ENCODE measurements around the gene SUCLG1. TPM values are rescaled to one million over a fixed set of nuclear protein-coding genes. Genes with fewer than 3 reads are reported as not detected.
"Not testable (repeated sequence)": the region's sequence is repeated elsewhere in the genome, so short reads cannot be mapped to it uniquely, and the experiment has no call there.

The SUCLG1 gene
- total RNA-seq, 2 experiments from 2014 or later = 75.3 to 80.7 TPM

DNA sequence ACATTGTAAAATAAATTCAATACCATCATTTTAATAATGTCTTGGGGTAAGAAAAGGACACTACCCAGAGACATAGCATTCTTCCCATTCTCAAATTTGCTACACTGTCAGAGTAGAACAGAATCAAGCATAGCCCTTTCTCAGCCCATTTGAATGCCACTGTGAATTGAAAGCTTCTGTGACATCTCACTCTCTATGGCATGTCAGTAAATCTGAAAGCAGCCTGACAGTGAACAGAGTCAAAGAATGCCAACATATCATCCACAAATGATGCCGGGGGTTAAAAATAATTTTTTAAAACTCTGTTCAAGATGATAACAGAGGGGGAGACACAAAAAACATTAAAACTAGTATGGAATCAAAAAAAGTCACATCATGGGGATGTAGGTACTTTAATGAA is 17.6 kb downstream of the SUCLG1 start:
- Mint-ChIP-seq H3K4me1 (ENCODE audit: low read depth) (peaks cover 9% of the 10 kb centered on the region), H3K36me3 (ENCODE audit: low read depth) (peaks cover 36% of the 10 kb centered on the region), H3K9me3 (no peaks in the 10 kb centered on the region), H3K27me3 (ENCODE audit: low read depth) (no peaks in the 10 kb centered on the region), H3K27ac (no peak overlapping the region), H3K4me3 (no peak overlapping the region)
- DNase-seq = no peak
- intact Hi-C loops (cut with micrococcal nuclease) = no loop called here
- CTCF ChIA-PET = no interaction called here

DNA sequence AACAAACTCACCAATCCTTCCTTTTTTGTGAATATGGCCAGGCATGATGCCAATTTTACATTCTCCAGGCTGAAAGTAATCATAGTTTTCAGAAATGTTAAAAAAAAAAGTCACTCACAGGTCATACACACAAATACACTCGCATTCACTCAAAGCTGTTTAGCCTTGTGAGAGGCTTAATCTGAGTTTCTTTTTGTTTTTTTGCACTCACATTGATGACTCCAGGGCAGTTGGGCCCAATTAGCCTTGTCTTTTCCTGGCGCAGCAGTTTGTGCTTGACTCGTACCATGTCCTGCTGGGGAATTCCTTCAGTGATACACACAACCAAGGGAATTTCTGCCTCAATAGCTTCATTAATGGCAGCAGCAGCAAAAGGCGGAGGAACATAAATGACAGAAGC is 18.0 kb downstream of the SUCLG1 start:
- intact Hi-C loops (cut with micrococcal nuclease) = no loop called here
- peaks cover 9% of the 10 kb centered on the region for H3K4me1 Mint-ChIP-seq (ENCODE audit: low read depth)
- DNase-seq = no peak
- no peaks in the 10 kb centered on the region for H3K9me3 Mint-ChIP-seq
- H3K4me3 Mint-ChIP-seq = no peak overlapping the region
- H3K27ac Mint-ChIP-seq = no peak overlapping the region
- H3K36me3 Mint-ChIP-seq (ENCODE audit: low read depth) = peaks cover 36% of the 10 kb centered on the region
- CTCF ChIA-PET = no interaction called here
- H3K27me3 Mint-ChIP-seq (ENCODE audit: low read depth) = no peaks in the 10 kb centered on the region

DNA sequence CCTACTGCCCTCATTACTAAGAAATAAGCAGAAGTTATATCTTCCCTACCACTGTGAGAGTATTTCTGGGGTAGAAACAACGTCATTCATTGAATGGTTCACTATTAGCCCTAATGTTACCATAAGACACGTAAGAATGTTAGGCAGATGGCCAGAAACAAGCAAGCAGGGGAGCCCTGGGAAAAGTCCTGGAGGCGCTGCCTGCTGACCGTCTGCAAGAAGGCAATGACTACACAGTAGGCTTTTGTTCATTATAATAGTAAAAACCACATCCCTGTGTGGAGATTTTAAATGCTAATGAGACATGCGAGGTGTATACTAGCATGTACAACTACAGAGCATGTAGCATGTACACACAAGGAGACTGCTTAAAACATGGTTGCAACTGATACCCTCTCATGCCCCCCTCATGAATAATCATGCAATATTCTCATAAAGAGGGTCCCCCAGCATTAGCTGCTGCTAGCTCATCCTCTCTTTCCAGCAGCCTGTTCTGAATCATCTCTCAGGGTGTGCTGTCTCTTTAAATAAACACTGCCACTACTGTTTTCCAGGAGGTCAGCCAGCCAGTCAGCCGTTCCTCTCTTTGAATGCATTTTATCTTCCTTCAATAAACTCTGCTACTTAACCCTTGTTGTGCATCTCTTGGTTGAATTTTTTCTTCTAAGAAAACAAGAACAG is 23.6 kb downstream of the SUCLG1 start:
- Mint-ChIP-seq H3K4me3 (no peak overlapping the region), H3K4me1 (ENCODE audit: low read depth) (no peaks in the 10 kb centered on the region), H3K27ac (no peak overlapping the region), H3K36me3 (ENCODE audit: low read depth) (peaks cover 25% of the 10 kb centered on the region), H3K9me3 (no peaks in the 10 kb centered on the region), H3K27me3 (ENCODE audit: low read depth) (no peaks in the 10 kb centered on the region)
- DNase-seq = no peak
- intact Hi-C loops (cut with micrococcal nuclease) = no loop called here
- CTCF ChIA-PET = no interaction called here

DNA sequence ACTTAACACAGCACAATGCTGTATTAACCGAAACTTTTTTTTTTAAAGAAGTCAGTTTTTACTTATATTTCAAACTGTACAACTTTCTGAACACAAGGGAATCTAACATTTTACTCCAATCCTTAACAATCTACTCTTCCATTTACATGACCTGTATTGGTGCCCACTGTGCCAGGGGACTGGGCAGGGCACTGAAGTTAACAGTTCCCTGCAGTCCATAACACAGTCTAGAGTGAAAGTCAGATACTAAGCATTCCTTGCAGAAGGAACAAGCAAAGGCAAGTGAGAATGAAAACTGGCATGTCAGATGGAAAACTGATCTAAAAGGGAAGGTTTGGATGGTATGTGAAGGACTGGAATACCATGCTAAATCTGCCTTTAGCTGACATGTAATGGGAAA is 29.8 kb downstream of the SUCLG1 start:
- peaks cover 28% of the 10 kb centered on the region for H3K36me3 Mint-ChIP-seq (ENCODE audit: low read depth)
- H3K27me3 Mint-ChIP-seq (ENCODE audit: low read depth) = no peaks in the 10 kb centered on the region
- no peak overlapping the region for H3K4me3 Mint-ChIP-seq
- H3K27ac Mint-ChIP-seq = no peak overlapping the region
- no peaks in the 10 kb centered on the region for H3K4me1 Mint-ChIP-seq (ENCODE audit: low read depth)
- CTCF ChIA-PET = no interaction called here
- no peak for DNase-seq
- no peaks in the 10 kb centered on the region for H3K9me3 Mint-ChIP-seq
- intact Hi-C loops (cut with micrococcal nuclease) = loop anchor here (10.0 kb wide), 1 partner anchor 405 kb away; no protein-coding TSS in a partner anchor

DNA sequence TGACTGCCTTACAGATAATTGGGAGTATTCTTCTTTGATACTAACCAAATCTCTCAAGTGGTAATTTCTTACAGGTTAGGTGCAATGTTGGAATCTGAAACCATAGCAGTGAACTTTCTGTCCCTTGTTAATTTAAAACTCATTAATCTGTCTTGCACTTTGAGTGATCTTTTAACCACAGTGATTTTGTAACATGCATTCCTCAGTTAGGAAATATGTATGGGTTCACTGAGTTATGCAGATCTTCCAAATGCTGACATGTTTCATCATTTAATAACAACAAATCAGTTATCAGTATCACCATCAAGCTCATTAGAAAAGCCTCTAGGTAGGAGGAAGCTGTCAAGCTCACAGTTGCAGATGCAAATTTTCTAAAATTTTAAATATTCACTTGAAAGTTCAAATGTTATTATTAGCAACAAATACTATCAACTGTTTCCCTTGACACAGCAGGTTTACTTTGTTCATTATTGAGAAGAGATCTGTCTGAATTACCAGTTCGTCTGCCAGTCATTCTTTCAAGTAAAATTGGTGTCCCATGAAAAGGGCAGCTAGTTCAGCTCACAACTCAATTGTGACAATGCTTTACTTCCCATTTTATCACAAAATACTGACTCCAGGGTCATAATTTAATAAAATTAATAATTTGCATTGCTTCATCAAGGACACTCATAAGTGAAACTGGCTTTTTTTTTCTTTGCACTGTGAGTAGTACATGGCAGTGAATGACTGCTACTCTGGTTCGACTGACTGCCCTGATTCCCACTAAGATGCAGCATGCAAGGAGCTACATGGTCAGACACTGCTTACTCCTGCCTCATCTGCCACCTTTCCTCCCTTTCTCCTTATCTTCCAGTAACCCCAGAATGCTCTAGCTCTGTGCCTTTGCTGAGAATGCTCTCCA is 31.6 kb downstream of the SUCLG1 start:
- no peaks in the 10 kb centered on the region for H3K27me3 Mint-ChIP-seq (ENCODE audit: low read depth)
- no peak for DNase-seq
- peaks cover 31% of the 10 kb centered on the region for H3K36me3 Mint-ChIP-seq (ENCODE audit: low read depth)
- H3K27ac Mint-ChIP-seq = no peak overlapping the region
- no peaks in the 10 kb centered on the region for H3K9me3 Mint-ChIP-seq
- intact Hi-C loops (cut with micrococcal nuclease) = loop anchor here (10.0 kb wide), 1 partner anchor 403 kb away; no protein-coding TSS in a partner anchor
- no peak overlapping the region for H3K4me3 Mint-ChIP-seq
- H3K4me1 Mint-ChIP-seq (ENCODE audit: low read depth) = no peaks in the 10 kb centered on the region
- CTCF ChIA-PET = interaction anchor here (0.7 kb wide), 1 partner anchor 304 kb away, joined by 3 read pairs; no protein-coding TSS in a partner anchor

DNA sequence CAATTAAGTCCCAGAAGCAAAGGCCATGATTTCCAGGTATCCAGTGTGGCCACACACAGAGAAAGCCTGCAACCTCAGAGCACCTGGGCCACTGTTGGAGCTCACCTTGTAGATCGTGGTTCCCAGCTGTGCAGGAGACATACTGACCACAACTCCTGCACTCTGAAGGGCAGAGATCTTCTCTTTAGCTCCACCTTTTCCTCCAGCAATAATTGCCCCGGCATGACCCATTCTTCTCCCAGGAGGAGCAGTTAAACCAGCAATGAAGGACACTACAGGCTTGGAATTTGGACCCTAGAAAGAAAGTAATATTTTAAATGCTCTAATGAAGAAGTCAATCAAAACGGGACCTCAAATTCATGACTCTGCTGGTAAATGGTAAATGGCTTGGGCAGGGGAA is 33.8 kb downstream of the SUCLG1 start:
- CTCF ChIA-PET = no interaction called here
- no peak for DNase-seq
- Mint-ChIP-seq H3K4me1 (ENCODE audit: low read depth) (no peaks in the 10 kb centered on the region), H3K9me3 (no peaks in the 10 kb centered on the region), H3K27ac (no peak overlapping the region), H3K4me3 (no peak overlapping the region), H3K36me3 (ENCODE audit: low read depth) (peaks cover 25% of the 10 kb centered on the region), H3K27me3 (ENCODE audit: low read depth) (no peaks in the 10 kb centered on the region)
- intact Hi-C loops (cut with micrococcal nuclease) = loop anchor here (10.0 kb wide), 1 partner anchor 401 kb away; no protein-coding TSS in a partner anchor

DNA sequence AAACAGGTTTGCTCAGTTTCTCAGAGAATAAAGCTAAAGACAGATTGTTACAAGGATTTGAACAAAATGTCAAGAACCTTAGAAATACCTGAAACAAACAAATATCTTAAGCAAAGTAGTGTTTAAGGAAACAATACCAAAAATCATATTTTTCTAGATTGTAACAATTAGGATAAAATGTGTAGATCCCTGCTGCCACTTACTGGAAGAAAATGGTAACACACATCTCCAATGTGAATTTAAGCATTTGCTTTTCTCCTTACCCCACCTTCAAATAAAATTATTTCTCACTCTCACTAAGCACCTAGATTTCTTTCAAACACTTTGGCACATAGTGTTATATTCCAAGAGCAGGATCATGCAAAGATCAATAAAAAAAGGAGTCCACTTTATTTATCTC is 34.9 kb downstream of the SUCLG1 start:
- Mint-ChIP-seq H3K9me3 (no peaks in the 10 kb centered on the region), H3K36me3 (ENCODE audit: low read depth) (peaks cover 19% of the 10 kb centered on the region), H3K4me3 (no peak overlapping the region), H3K4me1 (ENCODE audit: low read depth) (no peaks in the 10 kb centered on the region), H3K27ac (no peak overlapping the region), H3K27me3 (ENCODE audit: low read depth) (no peaks in the 10 kb centered on the region)
- CTCF ChIA-PET = no interaction called here
- DNase-seq = no peak
- intact Hi-C loops (cut with micrococcal nuclease) = loop anchor here (5.0 to 10.0 kb wide), 2 partner anchors 107 to 399 kb away; no protein-coding TSS in a partner anchor

DNA sequence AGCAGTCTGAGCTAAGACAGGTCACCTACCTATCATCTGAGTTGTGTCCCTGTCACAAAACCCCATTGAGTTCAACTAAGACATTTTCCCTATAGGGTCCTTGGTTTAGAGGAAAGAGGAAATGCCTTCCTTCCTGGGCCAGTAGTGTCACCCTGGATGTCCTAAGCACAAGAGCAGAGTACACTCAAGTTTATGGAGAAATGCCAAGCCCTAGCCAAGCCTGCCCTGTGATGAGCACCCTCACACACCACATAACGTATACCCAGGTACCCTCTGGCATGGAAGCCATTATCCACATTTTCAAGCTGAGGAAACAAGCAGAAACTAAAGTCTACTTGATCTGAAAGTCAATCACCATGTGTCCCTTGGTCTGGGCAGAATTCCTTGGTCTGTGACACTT is 37.3 kb downstream of the SUCLG1 start:
- no peak overlapping the region for H3K27ac Mint-ChIP-seq
- intact Hi-C loops (cut with micrococcal nuclease) = loop anchor here (5.0 to 10.0 kb wide), 2 partner anchors 104 to 397 kb away; no protein-coding TSS in a partner anchor
- no peaks in the 10 kb centered on the region for H3K9me3 Mint-ChIP-seq
- no peaks in the 10 kb centered on the region for H3K4me1 Mint-ChIP-seq (ENCODE audit: low read depth)
- no peaks in the 10 kb centered on the region for H3K27me3 Mint-ChIP-seq (ENCODE audit: low read depth)
- DNase-seq = no peak
- CTCF ChIA-PET = interaction anchor here (0.6 to 1.0 kb wide), 2 partner anchors 68 to 108 kb away, joined by 5 read pairs; no protein-coding TSS in a partner anchor
- no peak overlapping the region for H3K4me3 Mint-ChIP-seq
- peaks cover 15% of the 10 kb centered on the region for H3K36me3 Mint-ChIP-seq (ENCODE audit: low read depth)

DNA sequence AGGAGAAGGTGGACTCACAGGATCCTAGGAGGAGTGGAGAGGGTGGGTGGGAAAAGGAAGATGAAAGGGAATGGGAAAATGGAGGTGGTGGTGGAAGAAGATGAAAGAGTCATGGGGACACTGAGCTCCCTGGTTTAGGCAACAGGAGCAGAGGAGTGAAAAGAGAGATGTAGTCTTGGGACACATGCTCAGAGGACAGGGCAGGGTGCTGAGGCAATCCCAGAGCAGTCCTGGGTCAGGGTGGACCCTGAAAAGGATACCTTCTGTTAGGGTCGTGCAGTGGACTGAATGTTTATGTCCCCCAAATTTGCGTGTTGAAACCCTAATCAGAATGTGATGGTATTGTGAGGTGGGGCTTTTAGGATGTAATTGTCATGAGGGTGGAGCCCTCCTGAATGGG is 37.9 kb downstream of the SUCLG1 start:
- CTCF ChIA-PET = no interaction called here
- DNase-seq = no peak
- intact Hi-C loops (cut with micrococcal nuclease) = loop anchor here (5.0 to 10.0 kb wide), 2 partner anchors 104 to 396 kb away; no protein-coding TSS in a partner anchor
- Mint-ChIP-seq H3K4me1 (ENCODE audit: low read depth) (no peaks in the 10 kb centered on the region), H3K27ac (no peak overlapping the region), H3K9me3 (no peaks in the 10 kb centered on the region), H3K4me3 (no peak overlapping the region), H3K36me3 (ENCODE audit: low read depth) (peaks cover 15% of the 10 kb centered on the region), H3K27me3 (ENCODE audit: low read depth) (no peaks in the 10 kb centered on the region)

DNA sequence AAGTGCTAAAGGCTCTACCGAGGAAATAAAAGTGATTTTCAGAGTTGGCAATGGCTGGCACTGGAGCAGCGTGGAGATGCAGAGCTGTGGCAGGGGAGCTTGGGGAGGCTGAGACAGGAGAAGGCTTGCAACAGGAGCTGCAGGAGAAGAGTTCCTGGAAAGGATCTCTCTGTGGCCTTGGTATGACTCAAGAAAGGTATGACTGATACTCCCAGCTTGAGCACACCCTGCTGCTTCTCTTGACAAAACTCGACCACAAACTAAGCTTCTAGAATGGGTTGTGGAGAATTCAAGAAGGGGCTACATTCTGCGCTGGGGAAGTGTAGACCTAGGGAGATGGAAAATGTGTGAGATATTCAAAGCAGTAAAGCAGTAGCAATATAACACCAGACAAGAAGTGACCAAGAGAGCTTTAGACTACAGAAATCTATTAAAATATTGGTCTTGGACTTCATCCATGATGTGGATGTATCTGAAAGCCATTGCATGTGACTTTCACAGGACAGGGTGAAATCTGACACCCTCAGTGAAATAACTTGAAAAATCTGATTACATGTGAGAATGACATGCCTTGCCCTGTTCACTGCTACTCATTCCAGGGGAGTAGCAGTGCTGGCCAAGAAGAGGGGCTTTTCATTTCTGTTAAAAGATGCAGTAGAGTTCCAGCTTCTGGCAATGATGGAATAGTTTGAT is 41.5 kb downstream of the SUCLG1 start:
- H3K4me3 Mint-ChIP-seq = no peak overlapping the region
- no peaks in the 10 kb centered on the region for H3K36me3 Mint-ChIP-seq (ENCODE audit: low read depth)
- CTCF ChIA-PET = no interaction called here

DNA sequence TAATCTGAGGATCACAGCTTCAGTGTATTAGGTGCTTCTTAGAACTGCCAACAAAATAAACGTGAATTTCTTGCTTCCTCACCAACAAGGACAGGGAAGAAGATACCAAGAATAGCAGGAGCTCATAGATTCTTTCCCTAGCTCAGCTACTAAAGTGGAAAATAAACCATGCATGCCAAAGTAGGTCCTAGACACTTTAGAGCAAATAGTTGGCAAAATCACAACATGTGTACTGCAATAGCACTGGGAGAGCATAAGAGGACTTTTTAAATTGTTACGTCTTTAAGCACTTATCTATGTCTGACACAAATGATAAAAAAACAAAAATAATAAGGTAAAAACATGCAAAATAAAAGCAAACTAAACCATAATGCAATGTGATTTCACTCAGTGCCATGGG is 49.5 kb downstream of the SUCLG1 start:
- Mint-ChIP-seq H3K9me3 (no peaks in the 10 kb centered on the region), H3K27me3 (ENCODE audit: low read depth) (no peaks in the 10 kb centered on the region), H3K4me3 (no peak overlapping the region), H3K27ac (no peak overlapping the region), H3K4me1 (ENCODE audit: low read depth) (no peaks in the 10 kb centered on the region), H3K36me3 (ENCODE audit: low read depth) (no peaks in the 10 kb centered on the region)
- DNase-seq = no peak
- CTCF ChIA-PET = no interaction called here
- intact Hi-C loops (cut with micrococcal nuclease) = no loop called here

More for the DNA sequence above, 41.5 kb downstream of the SUCLG1 start:
- no peaks in the 10 kb centered on the region for H3K4me1 Mint-ChIP-seq (ENCODE audit: low read depth)
- DNase-seq = no peak
- H3K27ac Mint-ChIP-seq = no peak overlapping the region
- H3K9me3 Mint-ChIP-seq = no peaks in the 10 kb centered on the region
- intact Hi-C loops (cut with micrococcal nuclease) = no loop called here
- H3K27me3 Mint-ChIP-seq (ENCODE audit: low read depth) = no peaks in the 10 kb centered on the region

DNA sequence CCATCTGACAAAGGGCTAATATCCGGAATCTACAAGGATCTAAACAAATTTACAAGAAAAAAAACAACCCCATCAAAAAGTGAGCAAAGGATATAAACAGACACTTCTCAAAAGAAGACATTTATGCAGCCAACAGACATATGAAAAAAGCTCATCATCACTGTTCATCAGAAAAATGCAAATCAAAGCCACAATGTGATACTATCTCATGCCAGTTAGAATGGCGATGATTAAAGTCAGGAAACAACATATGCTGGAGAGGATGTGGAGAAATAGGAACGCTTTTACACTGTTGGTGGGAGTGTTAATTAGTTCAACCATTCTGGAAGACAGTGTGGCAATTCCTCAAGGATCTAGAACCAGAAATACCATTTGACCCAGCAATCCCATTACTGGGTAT is 57.0 kb downstream of the SUCLG1 start:
- H3K36me3 Mint-ChIP-seq (ENCODE audit: low read depth); H3K27me3 Mint-ChIP-seq (ENCODE audit: low read depth); intact Hi-C loops (cut with micrococcal nuclease); H3K9me3 Mint-ChIP-seq; H3K27ac Mint-ChIP-seq; DNase-seq; H3K4me1 Mint-ChIP-seq (ENCODE audit: low read depth); CTCF ChIA-PET; H3K4me3 Mint-ChIP-seq: not testable (repeated sequence)
